Kidney (tissue), 14 donors: ENCODE data around the gene RECQL5. TPM values are rescaled to one million over a fixed set of nuclear protein-coding genes. Genes with fewer than 3 reads are reported as not detected.
A peak's percentile ranks its signal among the peaks of the same experiment; 100 is the strongest.

ENCODE experiments used
- DNase-seq, 5 donors: peaks; one replicate each; pipeline ENCODE4 v3.0.0-alpha.2; 2013 to 2020
- FAIRE-seq: peaks from 2 replicates; lab custom pipeline; 2012; peaks lifted over from hg19 to GRCh38; lab: Jason Lieb, UNC
- H3K27ac ChIP-seq, 2 donors: one replicate each; pipeline ENCODE4 v1.7.0; 2013; ENCODE audit warnings: low read depth in 2 of 2, low read length in 2 of 2, inconsistent platforms in 1 of 2
- H3K27me3 ChIP-seq: one replicate; pipeline ENCODE4 v1.7.1; 2013; ENCODE audit warnings: low read length, inconsistent platforms; ENCODE audit not compliant: control insufficient read depth, insufficient read depth
- H3K36me3 ChIP-seq, 3 donors: one replicate each; pipeline versions ENCODE4 v1.7.0 to v1.7.1; 2013; ENCODE audit warnings: low read length in 3 of 3, control low read depth in 1 of 3, inconsistent platforms in 1 of 3; ENCODE audit not compliant: insufficient read depth in 3 of 3, control insufficient read depth in 2 of 3
- H3K4me1 ChIP-seq, 3 donors: one replicate each; pipeline versions ENCODE4 v1.7.0 to v1.7.1; 2013; ENCODE audit warnings: low read length in 3 of 3, inconsistent platforms in 1 of 3, low read depth in 1 of 3; ENCODE audit not compliant: control insufficient read depth in 2 of 3, insufficient read depth in 2 of 3
- H3K4me3 ChIP-seq, 3 donors: one replicate each; pipeline versions ENCODE4 v1.7.0 to v1.8.1; 2013; ENCODE audit warnings: low read length in 3 of 3, control low read depth in 1 of 3, inconsistent platforms in 1 of 3
- H3K9ac ChIP-seq, 3 donors: one replicate each; pipeline versions ENCODE4 v1.7.0 to v1.7.1; 2013; ENCODE audit warnings: low read length in 3 of 3, control low read depth in 1 of 3, inconsistent platforms in 1 of 3
- H3K9me3 ChIP-seq, 3 donors: one replicate each; pipeline versions ENCODE4 v1.7.0 to v1.7.1; 2013; ENCODE audit warnings: low read length in 3 of 3, control low read depth in 1 of 3, inconsistent platforms in 1 of 3; ENCODE audit not compliant: control insufficient read depth in 2 of 3, insufficient read depth in 1 of 3
- CTCF ChIP-seq: IDR thresholded peaks from 3 replicates; pipeline ENCODE4 v1.5.1; 2012; ENCODE audit warnings: mild to moderate bottlenecking, moderate library complexity, borderline replicate concordance; ENCODE audit not compliant: insufficient read depth; ENCODE audit errors: extremely low read depth
- intact Hi-C: fragments of 100-400 bp; cut with DNase I; formaldehyde crosslinking; loops from one replicate; pipeline ENCODE4 v1.11.1; 2022
- polyA plus RNA-seq: library from polyadenylated mRNA; stranded (reverse); fragments of 350-450 nt; fragmentation: Illumina TruSeq; extraction: RNeasy Lipid Tissue Mini Kit (QIAGEN cat#74804); gene quantifications from one replicate; pipeline ENCODE4 v1.2.3, GENCODE V29; 2014; ENCODE audit warnings: low read depth, low replicate concordance; ENCODE audit not compliant: insufficient read depth
- total RNA-seq: library from RNA; stranded (reverse); fragmentation: NEBNext Ultra II Directional; extraction: Animal tissue kit (Norgen Biotek cat#: 25700); gene quantifications from one replicate; pipeline ENCODE4 v1.2.1, GENCODE V29; 2021
- donor health status: control.
- donor health status: control.
- donor health status: control.
- donor health status: control.
- donor health status: control.
- donor health status: DM: yes; HTN: yes; CAD: no.
- donor health status: Normal renal cell carcinoma (clear cell type).

The RECQL5 gene
- total and polyA plus RNA-seq, 2 donors from 2014 or later: 40.0 to 51.6 TPM

GRCh38 chr17:75591722-75592302 lies 75.1 kb downstream of the RECQL5 start:
- Histone ChIP-seq H3K27ac (no peak overlapping the region), H3K4me1 (peaks cover 0 to 9% (median 3%) of the 10 kb centered on the region in 3 donors), H3K9me3 (no peaks in the 10 kb centered on the region), H3K36me3 (peaks cover 0 to 8% (median 0%) of the 10 kb centered on the region in 3 donors), H3K9ac (no peak overlapping the region), H3K4me3 (no peak overlapping the region), H3K27me3 (no peaks in the 10 kb centered on the region)
- TF ChIP-seq CTCF: no peak
- FAIRE-seq: no peak
- intact Hi-C loops: no loop called here
- DNase-seq: no peak

GRCh38 chr17:75590849-75591721 lies 75.9 kb downstream of the RECQL5 start:
- no peak for TF ChIP-seq CTCF
- Histone ChIP-seq H3K9me3 (no peaks in the 10 kb centered on the region), H3K4me1 (peaks cover 0 to 9% (median 3%) of the 10 kb centered on the region in 3 donors), H3K4me3 (no peak overlapping the region), H3K36me3 (peaks cover 0 to 8% (median 0%) of the 10 kb centered on the region in 3 donors), H3K27me3 (no peaks in the 10 kb centered on the region), H3K27ac (no peak overlapping the region), H3K9ac (no peak overlapping the region)
- intact Hi-C loops: no loop called here
- FAIRE-seq (no peak), DNase-seq (no peak)

- Histone ChIP-seq H3K9ac (no peak overlapping the region), H3K4me1 (peaks cover 0 to 9% (median 3%) of the 10 kb centered on the region in 3 donors), H3K9me3 (no peaks in the 10 kb centered on the region), H3K27me3 (no peaks in the 10 kb centered on the region), H3K36me3 (peaks cover 0 to 8% (median 0%) of the 10 kb centered on the region in 3 donors), H3K27ac (no peak overlapping the region), H3K4me3 (peak overlapping the region in 1 of 3 donors; percentile 56)
- FAIRE-seq (no peak), DNase-seq (no peak)
- intact Hi-C loops: no loop called here
- no peak for TF ChIP-seq CTCF
Observed at GRCh38 chr17:75590314-75590761, 76.6 kb downstream of the RECQL5 start.
